Ammon's horn (tissue), 1 donor: ENCODE results near the gene PFKL.

Experiments
- DNase-seq: peaks from one replicate; pipeline ENCODE4 v3.0.0-alpha.2; 2016; ENCODE audit warnings: low spot score

The PFKL gene

DNA sequence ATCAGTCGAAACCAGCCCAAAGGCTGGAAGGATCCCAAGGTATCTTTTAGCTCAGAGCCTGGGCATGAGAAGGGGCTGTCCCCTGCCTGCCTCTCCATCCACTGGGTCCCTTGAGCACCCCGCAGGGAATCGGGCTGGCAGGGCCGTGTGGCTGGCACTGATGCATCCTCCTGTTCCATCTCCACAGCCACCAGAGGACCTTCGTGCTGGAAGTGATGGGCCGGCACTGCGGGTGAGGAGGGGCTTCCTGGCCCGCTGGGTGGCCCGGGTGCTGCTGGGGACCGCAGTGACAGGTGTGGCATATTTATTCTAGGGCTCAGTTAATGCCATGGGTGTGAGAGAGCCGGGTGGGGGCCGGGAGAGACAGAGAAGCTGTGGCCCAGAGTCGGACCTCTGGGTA, 13.6 kb downstream of the PFKL start:
- no peak for DNase-seq

- DNase-seq, result no peak
These were observed 14.3 kb downstream of the PFKL start for GRCh38 chr21:44314128-44314527.

- no peak for DNase-seq
These were observed 14.7 kb downstream of the PFKL start for GRCh38 chr21:44314561-44314960.

DNA sequence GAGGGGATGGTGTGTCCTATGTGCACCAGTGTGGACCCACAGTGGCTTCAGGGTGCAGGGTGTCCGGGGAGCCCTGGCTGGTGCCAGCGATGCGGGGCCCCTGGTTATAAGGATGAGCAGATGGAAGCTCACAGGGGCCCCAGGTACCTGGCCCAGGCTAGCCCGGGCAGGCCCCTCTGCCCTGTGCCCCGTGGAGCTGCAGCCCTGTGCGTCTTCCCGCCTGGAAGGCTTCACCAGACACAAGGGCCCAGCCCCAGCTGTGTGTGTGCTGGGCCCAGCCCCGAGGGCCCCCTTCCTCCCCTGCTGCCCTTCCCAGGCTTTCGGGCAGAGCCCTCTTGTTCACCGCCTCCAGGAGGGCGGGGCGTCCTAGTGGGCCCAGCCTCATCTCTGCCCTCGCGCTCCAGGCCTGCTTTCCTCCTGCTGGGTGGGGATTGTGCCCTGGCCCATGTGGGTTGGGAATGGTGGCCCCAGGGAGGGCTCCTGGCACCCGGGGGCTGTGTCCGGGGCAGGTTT, 15.9 kb downstream of the PFKL start:
- no peak for DNase-seq

DNA sequence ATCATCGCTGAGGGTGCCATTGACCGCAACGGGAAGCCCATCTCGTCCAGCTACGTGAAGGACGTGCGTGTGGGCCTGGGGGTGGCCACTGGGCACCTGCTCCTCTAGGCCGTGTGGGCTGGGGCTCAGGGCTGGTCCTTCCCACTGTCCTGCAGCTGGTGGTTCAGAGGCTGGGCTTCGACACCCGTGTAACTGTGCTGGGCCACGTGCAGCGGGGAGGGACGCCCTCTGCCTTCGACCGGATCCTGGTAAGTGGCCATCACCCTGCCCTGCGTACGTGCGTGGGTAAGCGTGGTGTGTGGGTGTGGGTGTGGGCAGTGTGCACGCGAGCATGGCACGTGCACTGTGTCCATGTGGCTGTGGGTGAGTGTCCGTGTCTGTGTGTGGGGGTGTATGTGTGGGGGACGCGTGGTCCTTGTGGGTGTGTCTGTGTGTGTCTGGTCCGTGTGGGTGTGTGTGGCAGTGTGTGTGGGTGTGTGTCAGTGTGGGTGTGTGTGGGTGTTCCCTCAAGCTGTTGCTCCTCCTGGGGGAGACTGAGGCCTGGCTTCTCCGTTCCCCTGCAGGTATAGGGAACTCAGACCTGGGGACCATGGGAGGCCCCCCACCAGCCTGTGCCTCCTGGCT, 16.5 kb downstream of the PFKL start:
- no peak for DNase-seq

DNA sequence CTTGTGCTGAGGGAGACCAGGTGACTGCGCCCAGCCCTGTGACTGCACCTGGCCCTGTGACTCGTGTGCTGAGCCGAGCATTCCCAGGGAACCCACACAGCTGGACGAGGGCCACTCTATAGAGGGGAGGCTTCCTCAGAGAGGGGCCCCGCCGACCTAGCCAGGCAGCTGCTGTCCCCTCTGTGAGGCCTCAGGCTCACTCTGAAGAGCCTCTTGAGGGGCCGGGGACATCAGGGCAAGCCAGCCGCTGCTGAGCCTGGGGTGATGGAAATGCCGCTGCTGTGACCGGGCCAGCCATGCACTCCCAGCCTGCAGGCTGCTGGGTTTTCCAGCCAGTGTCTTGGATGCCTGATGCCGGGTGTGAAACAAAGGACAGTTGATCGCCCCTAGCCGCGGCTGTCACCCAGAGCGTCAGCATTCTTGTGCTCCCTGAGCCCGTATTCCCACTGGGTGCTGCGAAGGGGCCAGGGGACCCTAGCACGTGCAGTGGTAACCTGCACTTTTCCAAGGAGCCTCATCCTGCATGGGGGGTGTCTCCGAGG, 17.5 kb downstream of the PFKL start:
- DNase-seq, result peak; percentile 66

DNA sequence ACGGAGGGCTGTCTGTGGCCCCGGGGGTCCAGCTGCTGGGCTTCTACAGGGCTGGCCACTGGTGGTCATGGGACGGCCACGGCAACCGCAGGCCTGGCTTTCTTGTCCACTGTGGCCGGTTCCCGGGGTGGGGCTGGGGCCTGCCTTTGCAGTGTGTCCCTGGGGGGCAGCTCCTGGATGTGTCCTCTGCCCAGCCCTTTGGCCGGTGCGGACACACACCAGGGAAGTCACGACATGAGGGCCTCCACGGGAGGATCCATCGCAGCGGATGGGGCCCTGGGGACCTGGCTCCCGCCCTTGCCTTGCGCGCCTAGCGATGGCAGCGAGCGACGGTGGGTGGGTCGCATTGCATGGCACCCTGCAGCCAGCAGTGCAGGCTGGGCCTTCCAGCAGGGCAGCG, 18.0 kb downstream of the PFKL start:
- no peak for DNase-seq

- no peak for DNase-seq
These were observed 18.8 kb downstream of the PFKL start for GRCh38 chr21:44318489-44319285.

GRCh38 chr21:44319407-44320065, 19.7 kb downstream of the PFKL start:
- no peak for DNase-seq

DNA sequence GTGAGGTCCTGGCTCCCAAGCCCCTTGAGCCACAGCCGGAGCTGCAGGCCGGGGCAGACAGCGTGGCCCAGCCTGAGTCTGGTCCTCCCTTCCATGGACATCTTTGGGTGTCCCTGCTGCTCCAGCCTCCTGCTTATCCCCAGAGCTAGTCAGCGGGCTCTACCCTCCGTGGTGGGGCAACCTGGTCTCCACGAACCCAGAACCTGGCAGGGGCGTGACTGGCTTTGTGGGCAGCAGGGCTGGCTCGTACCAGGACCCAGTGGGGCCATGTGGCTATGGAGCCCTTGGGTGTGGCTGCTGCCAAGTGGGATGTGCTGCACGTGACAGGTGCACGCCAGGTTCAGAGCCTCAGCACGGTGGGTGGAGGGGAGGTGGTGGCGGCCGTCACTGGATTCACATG, 21.0 kb downstream of the PFKL start:
- DNase-seq, result no peak

DNA sequence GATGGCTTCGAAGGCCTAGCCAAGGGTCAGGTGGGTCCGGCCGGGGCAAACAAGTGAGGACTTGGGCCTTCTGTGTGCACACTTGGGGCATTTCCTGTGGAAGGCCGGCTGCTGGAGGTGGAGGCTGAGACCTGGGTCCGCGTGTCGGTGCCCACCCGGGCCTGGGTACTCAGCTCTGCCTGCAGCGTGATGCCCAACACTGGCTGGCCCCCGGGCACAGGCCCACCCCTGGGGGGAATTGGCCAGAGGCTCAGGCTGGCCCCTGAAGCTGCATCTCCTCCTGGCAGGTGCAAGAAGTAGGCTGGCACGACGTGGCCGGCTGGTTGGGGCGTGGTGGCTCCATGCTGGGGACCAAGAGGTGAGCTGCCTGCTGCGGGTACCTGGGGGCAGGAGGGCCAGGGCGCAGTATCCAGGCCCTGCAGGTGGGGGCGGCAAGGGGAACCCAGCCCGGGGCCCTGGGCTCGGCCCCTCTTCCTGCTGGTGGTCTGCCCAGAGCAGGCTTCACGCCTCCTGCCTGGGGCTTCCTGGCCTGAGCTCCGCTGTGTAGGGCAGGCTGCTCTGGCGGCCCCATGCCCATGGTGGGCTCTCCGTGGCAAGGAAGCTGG, 22.1 kb downstream of the PFKL start:
- no peak for DNase-seq

GRCh38 chr21:44322621-44323325, 22.9 kb downstream of the PFKL start:
- DNase-seq, result peak; percentile 45

- DNase-seq, result no peak
These were observed 23.7 kb downstream of the PFKL start for GRCh38 chr21:44323591-44323990.

- DNase-seq, result no peak
These were observed 24.4 kb downstream of the PFKL start for GRCh38 chr21:44324106-44324853.

DNA sequence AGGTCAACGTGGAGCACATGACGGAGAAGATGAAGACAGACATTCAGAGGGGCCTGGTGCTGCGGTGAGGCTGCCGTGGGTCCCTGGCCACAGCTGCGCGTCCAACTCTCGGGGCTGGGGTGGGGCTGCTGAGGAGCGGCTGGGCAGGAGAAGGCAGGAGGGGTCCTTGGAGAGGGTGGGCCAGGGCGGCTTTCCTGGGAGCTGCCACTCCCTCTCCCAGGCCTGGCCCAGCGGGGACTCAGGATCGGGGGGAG, 24.9 kb downstream of the PFKL start:
- no peak for DNase-seq

DNA sequence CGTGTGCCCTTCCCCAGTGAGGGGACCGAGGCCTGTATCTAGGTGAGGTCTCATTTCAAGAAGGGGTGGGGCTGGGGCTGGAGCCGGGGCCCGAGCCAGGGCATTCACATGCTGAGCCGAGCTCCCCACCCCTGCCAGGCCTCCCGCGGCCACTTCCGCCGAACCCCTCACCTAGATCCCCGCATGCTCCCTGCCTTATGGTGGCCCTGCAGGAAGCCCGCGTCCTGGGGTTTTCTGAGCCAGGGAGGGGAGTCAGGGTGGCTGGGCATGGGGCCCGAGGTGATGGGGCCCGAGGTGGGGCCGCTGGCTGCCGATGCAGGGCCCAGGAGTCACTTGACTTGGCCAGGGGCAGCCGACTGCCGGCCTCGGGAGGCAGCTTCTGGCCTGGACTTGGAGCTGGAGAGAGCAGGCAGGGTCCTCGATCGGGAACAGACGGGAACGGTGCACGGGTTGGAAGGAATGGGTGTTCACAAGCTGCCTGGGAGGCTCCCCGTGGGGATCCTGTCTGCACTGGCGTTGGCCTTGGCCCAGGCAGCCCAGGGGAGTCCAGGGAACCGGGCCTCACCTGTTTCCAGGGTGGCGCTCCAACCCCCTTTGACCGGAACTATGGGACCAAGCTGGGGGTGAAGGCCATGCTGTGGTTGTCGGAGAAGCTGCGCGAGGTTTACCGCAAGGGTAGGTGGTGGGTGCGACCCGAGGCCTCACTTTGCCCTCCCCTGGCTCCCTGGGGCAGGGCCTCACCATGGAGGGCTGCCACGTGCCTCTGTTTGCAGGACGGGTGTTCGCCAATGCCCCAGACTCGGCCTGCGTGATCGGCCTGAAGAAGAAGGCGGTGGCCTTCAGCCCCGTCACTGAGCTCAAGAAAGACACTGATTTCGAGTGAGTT, 25.8 kb downstream of the PFKL start:
- no peak for DNase-seq

DNA sequence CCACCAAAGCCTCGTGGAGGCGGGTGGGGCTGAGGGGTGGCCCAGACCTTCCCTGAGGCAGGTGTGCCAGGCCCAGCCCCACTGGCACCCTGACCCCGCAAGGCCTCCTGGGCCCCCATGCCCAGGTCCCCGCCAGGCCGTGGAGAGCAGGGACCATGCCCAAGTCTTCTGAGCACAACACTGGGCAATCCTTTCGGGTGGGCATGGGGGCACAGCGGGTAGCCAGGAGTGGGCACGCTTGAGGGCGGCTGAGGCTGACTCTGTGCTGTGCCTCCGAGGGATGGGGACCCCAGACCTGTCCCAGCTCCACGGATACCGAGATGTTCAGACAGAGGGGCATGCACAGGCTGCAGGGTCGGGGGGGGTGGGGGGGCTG, 26.4 kb downstream of the PFKL start:
- DNase-seq, result no peak

DNA sequence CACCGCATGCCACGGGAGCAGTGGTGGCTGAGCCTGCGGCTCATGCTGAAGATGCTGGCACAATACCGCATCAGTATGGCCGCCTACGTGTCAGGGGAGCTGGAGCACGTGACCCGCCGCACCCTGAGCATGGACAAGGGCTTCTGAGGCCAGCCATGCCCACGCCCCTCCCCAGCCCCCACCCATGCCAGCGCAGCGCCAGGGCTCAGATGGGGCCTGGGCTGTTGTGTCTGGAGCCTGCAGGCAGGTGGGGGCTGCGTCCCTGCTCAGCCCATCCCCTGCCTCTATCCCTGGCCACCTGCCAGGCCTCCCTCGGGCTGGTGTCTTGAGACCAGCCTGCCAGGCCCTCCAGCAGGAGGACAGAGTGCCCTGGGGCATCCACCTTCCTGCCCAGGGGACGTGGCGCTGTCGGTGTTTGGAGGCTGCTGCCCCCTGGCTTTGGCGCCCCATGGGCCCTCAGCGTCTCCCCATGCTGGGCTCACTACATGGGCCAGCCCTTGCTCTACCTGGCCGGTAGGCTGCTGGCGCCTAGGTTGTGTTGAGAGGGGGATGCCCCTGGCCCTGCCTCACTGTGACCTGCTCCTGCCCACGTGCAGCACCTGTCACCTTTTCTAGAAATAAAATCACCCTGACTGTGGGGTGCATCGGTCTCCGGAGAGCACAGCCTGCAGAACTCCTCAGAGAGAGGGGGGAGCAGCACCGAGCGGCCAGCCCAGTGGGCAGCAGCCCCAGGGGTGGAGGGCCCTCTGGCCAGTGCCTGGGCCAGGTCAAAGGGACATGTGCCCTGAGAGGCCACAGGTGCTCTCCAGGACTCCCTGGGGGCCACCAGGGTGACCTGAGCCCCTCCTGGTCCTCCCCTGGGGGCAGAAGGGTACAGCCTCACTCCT, 27.1 kb downstream of the PFKL start:
- DNase-seq, result no peak

DNA sequence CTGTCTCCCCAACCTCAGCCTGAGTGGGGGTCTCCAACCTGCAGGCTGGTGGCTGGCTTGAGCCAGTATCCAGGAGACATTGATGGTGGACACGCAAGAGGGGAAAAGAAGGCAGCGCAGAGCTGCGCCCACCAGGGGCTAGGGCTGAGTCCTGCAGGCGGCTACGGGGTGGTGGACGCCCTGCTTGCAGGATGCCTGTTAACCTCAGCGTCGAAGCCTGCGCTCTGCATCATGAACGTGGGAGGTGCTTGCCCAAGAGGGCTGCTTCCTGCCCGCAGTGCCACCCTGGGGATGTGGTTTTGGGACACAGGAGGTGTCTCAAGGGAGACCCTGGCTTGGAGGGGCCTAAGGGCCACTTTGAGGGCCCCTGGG, 27.7 kb downstream of the PFKL start:
- no peak for DNase-seq
